GM12874 (cell line): ENCODE data around the gene LRRN3.

Experiments
- CTCF ChIP-seq: IDR thresholded peaks from 2 replicates; pipeline ENCODE4 v1.5.1; 2011; ENCODE audit warnings: low read depth, mild to moderate bottlenecking, control low read depth, low read length, moderate library complexity; ENCODE audit not compliant: insufficient read depth

LRRN3 gene

DNA sequence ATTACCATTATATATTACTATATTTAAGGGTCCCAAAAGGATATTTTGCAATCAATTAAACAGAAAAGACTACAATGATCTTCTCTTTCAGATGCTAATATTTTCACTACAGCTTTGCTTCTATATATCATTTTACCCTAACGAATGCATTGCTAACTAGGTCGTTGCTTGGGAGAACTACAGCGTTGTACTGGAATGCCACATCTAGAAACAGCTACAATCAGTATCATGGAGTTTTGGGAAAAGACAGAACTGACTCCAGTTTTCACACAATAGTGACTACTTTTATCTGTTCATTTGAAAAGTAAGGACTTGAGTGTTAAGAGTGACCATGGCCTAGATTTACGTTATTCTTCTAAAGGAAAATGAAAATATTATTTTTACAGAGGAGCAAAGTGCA is 38.5 kb downstream of the LRRN3 start:
- no peak for TF ChIP-seq CTCF

GRCh38 chr7:111132833-111133232 is 41.9 kb downstream of the LRRN3 start:
- no peak for TF ChIP-seq CTCF

- TF ChIP-seq CTCF = no peak
Measured at GRCh38 chr7:111137296-111138192, 46.6 kb downstream of the LRRN3 start.

DNA sequence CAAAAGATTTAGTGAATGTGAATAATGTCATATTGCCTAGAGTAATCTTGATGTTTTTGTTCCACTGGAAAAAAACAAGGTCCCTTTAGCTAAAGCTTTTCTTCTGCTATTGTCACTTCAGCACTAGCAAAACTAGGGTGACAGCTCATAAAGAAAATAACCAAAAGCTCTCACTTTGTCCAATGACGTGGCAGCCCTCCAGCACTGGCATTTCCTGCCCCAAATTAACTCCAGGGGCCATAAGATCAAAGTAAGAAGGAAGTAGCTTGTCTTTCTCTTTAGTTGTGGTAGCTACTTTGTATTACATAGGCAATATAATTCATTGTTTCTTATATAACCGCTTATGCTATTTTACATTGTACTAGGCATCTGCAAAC is 47.3 kb downstream of the LRRN3 start:
- TF ChIP-seq CTCF = no peak

DNA sequence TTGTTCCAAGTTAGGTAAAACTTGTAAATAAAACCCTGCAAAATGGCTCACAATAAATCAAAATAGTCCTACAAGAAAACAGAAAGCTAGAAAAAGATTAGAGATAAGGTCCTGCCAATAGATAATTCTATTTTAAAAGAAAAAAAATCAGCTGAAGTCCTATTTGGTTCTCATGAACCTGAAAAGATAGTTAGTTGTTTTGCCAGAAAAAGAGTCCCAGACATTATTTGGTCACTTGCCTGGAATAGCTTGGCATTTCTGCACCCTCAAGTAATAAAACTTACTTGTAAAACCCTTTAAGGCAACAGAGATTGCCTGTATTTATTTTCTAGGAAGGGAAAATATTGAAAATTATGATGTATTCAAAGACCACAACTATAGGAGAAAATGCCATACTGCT is 47.7 kb downstream of the LRRN3 start:
- TF ChIP-seq CTCF = no peak

DNA sequence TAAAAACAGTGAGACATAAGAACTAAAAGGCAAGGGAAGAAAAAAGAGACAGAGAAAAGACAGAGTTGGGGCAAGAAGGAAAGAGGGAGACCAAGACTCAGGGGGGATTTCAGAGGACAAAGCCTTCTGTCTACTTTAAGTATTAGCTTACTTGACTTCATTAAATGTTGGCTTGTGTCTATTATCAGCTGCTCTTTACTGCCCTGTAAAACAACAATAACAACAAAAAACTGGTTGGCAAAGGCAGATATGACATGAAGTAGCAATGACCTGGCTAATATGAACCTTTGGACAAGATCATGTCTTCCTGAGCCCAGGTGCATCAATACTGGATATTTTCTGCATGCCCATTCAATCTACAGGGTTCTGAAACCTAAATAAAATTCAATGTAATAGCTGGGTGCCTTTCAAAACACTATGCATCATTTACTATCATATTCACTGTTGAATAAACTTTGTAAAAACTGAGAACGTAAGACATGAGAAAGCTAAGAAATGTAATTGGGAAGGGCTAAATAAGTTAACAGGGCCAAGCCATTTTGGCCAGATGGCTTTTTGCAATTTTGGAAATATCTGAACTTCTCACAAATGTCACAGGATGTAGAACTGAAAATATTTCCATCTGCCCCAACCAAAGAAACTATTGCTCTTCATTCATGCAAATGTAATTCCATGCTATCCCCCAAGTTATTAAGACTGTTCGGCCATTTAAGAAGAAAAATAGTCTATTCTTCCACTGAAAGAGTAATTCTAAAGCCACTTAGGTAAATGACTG is 49.4 kb downstream of the LRRN3 start:
- no peak for TF ChIP-seq CTCF

GRCh38 chr7:111145472-111145871 is 54.5 kb downstream of the LRRN3 start:
- no peak for TF ChIP-seq CTCF
